DOHH2 (cell line): Measurements from ENCODE around the gene CMSS1.

Source experiments
- H3F3A ChIP-seq: fragments of 200-600 bp; sonication (generic), shearing (Covaris generic); 2 replicates; pipeline ENCODE4 v1.6.0; 2016; ENCODE audit warnings: antibody characterized with exemption, mild to moderate bottlenecking; ENCODE audit not compliant: control insufficient read depth, insufficient read depth
- H3K27ac ChIP-seq: fragments of 200-600 bp; sonication (generic); 2 replicates; pipeline ENCODE4 v1.5.1; 2014; ENCODE audit warnings: low read depth, mild to moderate bottlenecking, low read length, moderate library complexity
- H3K27me3 ChIP-seq: fragments of 200-600 bp; sonication (generic); 2 replicates; pipeline ENCODE4 v1.6.1; 2014; ENCODE audit warnings: mild to moderate bottlenecking, low read length, mixed read lengths; ENCODE audit not compliant: control insufficient read depth
- H3K36me3 ChIP-seq: fragments of 200-600 bp; sonication (generic); 2 replicates; pipeline ENCODE4 v1.6.1; 2014; ENCODE audit warnings: mild to moderate bottlenecking, low read length, moderate library complexity, mixed read lengths; ENCODE audit not compliant: control insufficient read depth
- H3K4me1 ChIP-seq: fragments of 200-600 bp; sonication (generic); 2 replicates; pipeline ENCODE4 v1.6.1; 2014; ENCODE audit warnings: mild to moderate bottlenecking, low read length, mixed read lengths; ENCODE audit not compliant: control insufficient read depth
- H3K4me2 ChIP-seq: fragments of 200-600 bp; sonication (generic); 2 replicates; pipeline ENCODE4 v1.6.0; 2014; ENCODE audit warnings: mild to moderate bottlenecking, low read length, moderate library complexity
- H3K4me3 ChIP-seq: fragments of 200-600 bp; sonication (generic); 2 replicates; pipeline ENCODE4 v1.5.1; 2014; ENCODE audit warnings: mild to moderate bottlenecking, low read length, mixed read lengths
- H3K79me2 ChIP-seq: fragments of 200-600 bp; sonication (generic); 2 replicates; pipeline ENCODE4 v1.6.1; 2014; ENCODE audit warnings: mild to moderate bottlenecking, low read length, mixed read lengths; ENCODE audit not compliant: control insufficient read depth
- H3K9me2 ChIP-seq: fragments of 200-600 bp; sonication (generic); replicated peaks from 2 replicates; pipeline ENCODE4 v1.6.1; 2014; ENCODE audit warnings: mild to moderate bottlenecking, low read length, mixed read lengths; ENCODE audit not compliant: control insufficient read depth
- H3K9me3 ChIP-seq: fragments of 200-600 bp; sonication (generic); 2 replicates; pipeline ENCODE4 v1.6.1; 2014; ENCODE audit warnings: antibody characterized with exemption, low read length, mixed read lengths; ENCODE audit not compliant: control insufficient read depth, insufficient read depth
- H4K20me1 ChIP-seq: fragments of 200-600 bp; sonication (generic); 2 replicates; pipeline ENCODE4 v1.6.0; 2014; ENCODE audit warnings: low read depth, mild to moderate bottlenecking, antibody characterized with exemption, low read length, moderate library complexity; ENCODE audit not compliant: control insufficient read depth, insufficient read depth
- CTCF ChIP-seq: fragments of 200-600 bp; sonication (generic); IDR thresholded peaks from one replicate; pipeline ENCODE4 v1.5.1; 2014; ENCODE audit warnings: antibody characterized with exemption, mild to moderate bottlenecking, low read depth, low read length; ENCODE audit not compliant: poor library complexity, severe bottlenecking
- EZH2phosphoT487 ChIP-seq: fragments of 200-600 bp; sonication (generic); IDR thresholded peaks from 2 replicates; pipeline ENCODE4 v1.6.1; 2017; ENCODE audit warnings: borderline replicate concordance, mild to moderate bottlenecking, antibody characterized with exemption, low read length, moderate library complexity, mixed read lengths

The CMSS1 gene

GRCh38 chr3:100155590-100155989 lies 337.9 kb downstream of the CMSS1 start:
- Histone ChIP-seq H4K20me1 (no peaks in the 10 kb centered on the region), H3K4me1 (no peaks in the 10 kb centered on the region), H3K9me2 (no peaks in the 10 kb centered on the region), H3F3A (no peaks in the 10 kb centered on the region), H3K36me3 (peaks cover 23% of the 10 kb centered on the region), H3K27me3 (no peaks in the 10 kb centered on the region), H3K9me3 (peaks cover 8% of the 10 kb centered on the region; the same call in 1 of the 2 replicates), H3K4me3 (no peak overlapping the region), H3K27ac (no peak overlapping the region), H3K4me2 (no peak overlapping the region), H3K79me2 (no peaks in the 10 kb centered on the region)
- TF ChIP-seq CTCF (no peak), EZH2phosphoT487 (no peak)

GRCh38 chr3:100157685-100158084 lies 340.0 kb downstream of the CMSS1 start:
- Histone ChIP-seq H3K9me3 (peaks cover 8% of the 10 kb centered on the region; the same call in 1 of the 2 replicates), H3K4me1 (no peaks in the 10 kb centered on the region), H3K4me2 (no peak overlapping the region), H4K20me1 (no peaks in the 10 kb centered on the region), H3K79me2 (no peaks in the 10 kb centered on the region), H3K4me3 (no peak overlapping the region), H3K27me3 (no peaks in the 10 kb centered on the region), H3K27ac (no peak overlapping the region), H3K9me2 (no peaks in the 10 kb centered on the region), H3K36me3 (peaks cover 23% of the 10 kb centered on the region), H3F3A (no peaks in the 10 kb centered on the region)
- TF ChIP-seq CTCF (no peak), EZH2phosphoT487 (no peak)

GRCh38 chr3:100158918-100159330 lies 341.3 kb downstream of the CMSS1 start:
- H3K9me2 ChIP-seq = no peaks in the 10 kb centered on the region
- no peak overlapping the region for H3K27ac ChIP-seq
- no peak for TF ChIP-seq EZH2phosphoT487
- no peak for TF ChIP-seq CTCF
- H3K4me3 ChIP-seq = no peak overlapping the region
- H3K4me1 ChIP-seq = no peaks in the 10 kb centered on the region
- no peaks in the 10 kb centered on the region for H3K79me2 ChIP-seq
- no peaks in the 10 kb centered on the region for H4K20me1 ChIP-seq
- H3K9me3 ChIP-seq = peaks cover 8% of the 10 kb centered on the region; the same call in 1 of the 2 replicates
- no peaks in the 10 kb centered on the region for H3F3A ChIP-seq
- no peak overlapping the region for H3K4me2 ChIP-seq
- no peaks in the 10 kb centered on the region for H3K27me3 ChIP-seq
- peaks cover 20% of the 10 kb centered on the region for H3K36me3 ChIP-seq
